Lower leg skin (tissue), 4 donors: Measurements from ENCODE around the gene KRTAP9-6. TPM values are rescaled to one million over a fixed set of nuclear protein-coding genes. Genes with fewer than 3 reads are reported as not detected.

Source experiments
- DNase-seq, 2 donors: peaks; one replicate each; pipeline ENCODE4 v3.0.0-alpha.2; 2019; ENCODE audit warnings: low spot score in 2 of 2
- H3K4me3 ChIP-seq: fragments of 200-600 bp; sonication (generic); 2 replicates; pipeline ENCODE4 v1.5.1; 2017; ENCODE audit warnings: mild to moderate bottlenecking, low read depth; ENCODE audit not compliant: poor library complexity, severe bottlenecking
- POLR2A ChIP-seq, 2 donors: fragments of 450-650 bp; IDR thresholded peaks; one replicate each; pipeline ENCODE4 v1.6.1; 2016 to 2017; ENCODE audit warnings: antibody characterized with exemption in 2 of 2, mild to moderate bottlenecking in 1 of 2, moderate library complexity in 1 of 2
- WGBS, 2 donors: methylation state at CpG; one replicate each; pipeline ENCODE4 v1.1.5; 2018; 5-methylcytosine and 5-hydroxymethylcytosine counted together
- intact Hi-C: fragments of 100-400 bp; cut with DNase I; formaldehyde crosslinking; loops from one replicate; pipeline ENCODE4 v1.15.0; 2023; ENCODE audit warnings: low total_unique reads
- total RNA-seq, 4 donors: library from RNA; depleted of rRNA; stranded (reverse); fragments of >200 nt; gene quantifications; one replicate each; pipeline ENCODE4 v1.1.0, GENCODE V29; 2016
- TF ChIP-seq, protein P1 (sequence below), 3 donors: fragments of 450-650 bp; IDR thresholded peaks; one replicate each; pipeline ENCODE4 v1.5.1; 2016; ENCODE audit warnings: antibody characterized with exemption in 3 of 3, mild to moderate bottlenecking in 3 of 3, moderate library complexity in 2 of 3

The KRTAP9-6 gene
- total RNA-seq, 4 donors from 2014 or later = 0.38 to 0.62 TPM; not detected in 2

DNA sequence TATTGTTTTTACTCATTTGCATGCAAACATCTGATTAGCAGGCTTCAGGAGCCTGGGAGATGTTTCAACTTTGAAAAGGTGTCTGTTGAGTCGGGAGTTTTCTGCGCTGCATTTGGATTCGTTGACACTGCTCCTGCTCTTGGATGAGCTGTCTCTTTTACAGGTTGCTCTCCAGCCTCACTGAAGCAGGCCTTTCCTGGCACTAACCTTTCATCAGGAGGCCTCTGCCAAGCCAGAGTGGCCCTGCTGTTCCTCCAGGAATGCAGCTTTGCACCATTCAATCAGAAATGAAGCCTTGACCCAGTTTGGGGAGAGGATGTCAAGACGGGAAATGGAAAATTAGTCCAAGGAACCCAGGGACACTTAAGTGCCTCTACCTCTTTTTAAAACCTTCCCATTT lies 37.8 kb downstream of the KRTAP9-6 start:
- 60 to 64% methylated on average over 4 of the region's 4 CpGs for WGBS, 2 donors
- no peak for DNase-seq
- intact Hi-C loops = no loop called here
- TF ChIP-seq POLR2A (IDR thresholded peaks at IDR 0.05) = no peak
- TF ChIP-seq, protein P1, sequence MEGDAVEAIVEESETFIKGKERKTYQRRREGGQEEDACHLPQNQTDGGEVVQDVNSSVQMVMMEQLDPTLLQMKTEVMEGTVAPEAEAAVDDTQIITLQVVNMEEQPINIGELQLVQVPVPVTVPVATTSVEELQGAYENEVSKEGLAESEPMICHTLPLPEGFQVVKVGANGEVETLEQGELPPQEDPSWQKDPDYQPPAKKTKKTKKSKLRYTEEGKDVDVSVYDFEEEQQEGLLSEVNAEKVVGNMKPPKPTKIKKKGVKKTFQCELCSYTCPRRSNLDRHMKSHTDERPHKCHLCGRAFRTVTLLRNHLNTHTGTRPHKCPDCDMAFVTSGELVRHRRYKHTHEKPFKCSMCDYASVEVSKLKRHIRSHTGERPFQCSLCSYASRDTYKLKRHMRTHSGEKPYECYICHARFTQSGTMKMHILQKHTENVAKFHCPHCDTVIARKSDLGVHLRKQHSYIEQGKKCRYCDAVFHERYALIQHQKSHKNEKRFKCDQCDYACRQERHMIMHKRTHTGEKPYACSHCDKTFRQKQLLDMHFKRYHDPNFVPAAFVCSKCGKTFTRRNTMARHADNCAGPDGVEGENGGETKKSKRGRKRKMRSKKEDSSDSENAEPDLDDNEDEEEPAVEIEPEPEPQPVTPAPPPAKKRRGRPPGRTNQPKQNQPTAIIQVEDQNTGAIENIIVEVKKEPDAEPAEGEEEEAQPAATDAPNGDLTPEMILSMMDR (IDR thresholded peaks at IDR 0.05) = no peak
- no peak overlapping the region for H3K4me3 ChIP-seq

DNA sequence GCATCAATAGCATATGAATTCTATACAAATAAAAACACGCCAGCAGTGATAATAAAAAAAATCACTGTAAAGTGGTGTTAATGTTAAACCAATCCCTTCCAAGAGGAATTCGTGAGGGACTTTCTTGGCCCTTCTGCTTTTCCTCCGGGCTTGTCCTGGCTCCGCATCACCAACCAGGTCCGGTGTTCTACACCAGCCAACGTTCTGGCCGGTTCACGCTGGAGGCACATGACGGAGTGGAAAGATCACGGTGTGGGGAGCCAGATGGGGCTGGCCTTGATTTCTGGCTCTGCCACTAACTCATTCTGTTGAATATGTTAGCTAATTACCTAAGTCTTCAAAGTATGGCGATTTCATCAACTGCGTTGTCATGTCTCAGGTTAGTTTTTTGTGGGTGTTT lies 38.9 kb downstream of the KRTAP9-6 start:
- intact Hi-C loops = no loop called here
- 70 to 72% methylated on average over 12 of the region's 12 CpGs for WGBS, 2 donors
- TF ChIP-seq, protein P1 (IDR thresholded peaks at IDR 0.05) = no peak
- no peak for DNase-seq
- H3K4me3 ChIP-seq = no peak overlapping the region

DNA sequence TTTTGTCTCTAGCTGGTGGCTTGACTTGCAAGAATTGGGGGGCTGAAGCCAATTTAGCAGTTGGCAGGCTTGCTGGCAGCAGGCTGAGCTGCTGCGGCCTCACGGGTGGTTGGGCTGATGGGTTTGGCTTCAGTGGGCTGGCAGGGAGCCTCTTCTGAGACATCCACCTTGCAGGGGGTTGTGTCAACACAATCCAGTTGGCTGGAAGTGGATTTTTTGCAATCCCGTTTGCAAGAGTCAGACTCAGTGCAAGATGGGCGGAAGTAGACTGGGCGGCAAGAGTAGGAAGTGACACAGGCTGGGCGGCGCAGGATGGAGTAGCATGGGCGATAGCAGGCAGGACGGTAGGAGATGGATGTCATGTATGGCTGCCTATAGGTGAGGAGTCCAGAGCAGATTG lies 42.5 kb downstream of the KRTAP9-6 start:
- H3K4me3 ChIP-seq = no peak overlapping the region
- DNase-seq = no peak
- TF ChIP-seq, protein P1 (IDR thresholded peaks at IDR 0.05) = no peak
- no peak for TF ChIP-seq POLR2A (IDR thresholded peaks at IDR 0.05)
- 61 to 70% methylated on average over 9 of the region's 9 CpGs for WGBS, 2 donors
- intact Hi-C loops = no loop called here

DNA sequence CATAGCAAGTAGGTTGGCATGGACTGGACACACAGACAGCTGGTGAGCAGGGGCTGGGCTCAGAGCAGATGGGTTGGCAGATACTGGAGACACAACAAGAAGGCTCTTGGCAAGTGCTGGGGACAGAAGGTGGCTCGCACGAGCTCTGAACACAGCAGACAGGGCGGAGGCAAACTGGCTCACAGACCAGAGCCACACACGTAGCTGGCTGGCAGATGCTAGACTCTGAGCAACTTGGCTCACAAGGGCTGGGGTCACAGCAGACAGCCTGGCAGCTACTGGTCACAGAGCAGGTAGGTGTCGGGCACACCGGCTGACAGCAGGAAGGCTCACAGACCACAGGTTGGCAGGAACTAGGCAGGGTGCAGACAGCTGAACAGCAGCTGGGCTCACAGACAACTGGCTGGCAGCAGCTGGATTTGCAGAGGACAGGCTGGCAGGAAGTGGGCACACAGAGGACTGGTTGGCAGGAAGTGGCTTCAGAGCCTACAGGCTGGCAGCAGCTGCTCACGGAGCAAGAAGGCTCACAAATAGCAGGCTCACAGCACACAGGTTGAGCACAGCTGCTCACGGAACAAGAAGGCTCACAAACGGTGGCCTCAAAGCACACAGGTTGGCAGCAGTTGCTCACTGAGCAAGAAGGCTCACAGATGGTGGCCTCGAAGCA lies 43.2 kb downstream of the KRTAP9-6 start:
- WGBS, 2 donors = 11 to 16% methylated on average over 9 to 10 of the region's 10 CpGs
- TF ChIP-seq, protein P1 (IDR thresholded peaks at IDR 0.05) = no peak
- no peak for TF ChIP-seq POLR2A (IDR thresholded peaks at IDR 0.05)
- H3K4me3 ChIP-seq = no peak overlapping the region
- intact Hi-C loops = no loop called here
- DNase-seq = no peak

DNA sequence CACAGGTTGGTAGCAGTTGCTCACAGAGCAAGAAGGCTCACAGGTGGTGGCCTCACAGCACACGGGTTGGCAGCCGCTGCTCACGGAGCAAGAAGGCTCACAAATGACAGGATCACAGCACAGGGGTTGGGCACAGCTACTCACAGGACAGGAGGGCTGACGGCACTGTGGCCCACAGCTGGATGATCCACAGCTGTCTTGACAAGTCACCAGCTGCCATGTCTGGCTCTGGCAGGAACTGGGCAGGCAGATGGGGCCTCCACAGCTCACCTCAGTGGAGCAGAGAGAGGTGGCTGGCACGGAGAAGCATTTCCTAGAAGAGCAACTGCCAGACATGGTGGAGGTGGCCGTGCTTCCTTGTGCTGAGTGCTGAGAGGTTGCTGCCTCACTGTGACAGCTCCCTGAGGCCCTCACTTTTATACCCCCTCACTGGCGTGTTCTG lies 43.8 kb downstream of the KRTAP9-6 start, which contains the start of gene KRTAP16-1:
KRTAP16-1 (minus strand) TSS at position 392 of the 442 bp plus-strand sequence; CDS start at position 336, 56 bp downstream.
- no peak within 1 kb of the TSS for H3K4me3 ChIP-seq
- WGBS, 2 donors = 46 to 50% methylated on average over 6 to 7 of the region's 7 CpGs
- TF ChIP-seq, protein P1 (IDR thresholded peaks at IDR 0.05) = no peak
- no peak for TF ChIP-seq POLR2A (IDR thresholded peaks at IDR 0.05)
- DNase-seq = peak in 1 of 2 donors; percentile 83
- intact Hi-C loops = no loop called here

DNA sequence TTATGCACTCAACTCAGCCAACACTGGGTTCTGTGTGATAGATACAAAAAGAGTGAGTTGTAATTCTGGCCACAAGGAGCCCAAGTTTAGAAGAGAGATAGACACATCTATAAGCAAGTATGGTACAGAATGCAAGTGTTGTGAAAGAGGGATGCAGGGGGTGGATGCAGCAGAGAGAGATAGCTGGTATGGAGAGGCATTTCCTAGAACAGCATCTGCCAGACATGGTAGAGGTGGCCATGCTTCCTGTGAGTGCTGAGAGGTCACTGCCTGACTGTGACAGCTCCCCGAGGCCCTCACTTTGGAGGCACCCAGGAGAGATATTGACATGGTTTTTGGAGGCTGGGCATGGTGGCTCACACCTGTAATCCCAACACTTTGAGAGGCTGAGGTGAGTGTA lies 45.9 kb downstream of the KRTAP9-6 start:
- TF ChIP-seq, protein P1 (IDR thresholded peaks at IDR 0.05) = no peak
- TF ChIP-seq POLR2A (IDR thresholded peaks at IDR 0.05) = no peak
- no peak overlapping the region for H3K4me3 ChIP-seq
- intact Hi-C loops = no loop called here
- DNase-seq = peak in 1 of 2 donors; percentile 54
- 85 to 100% methylated on average over 1 of the region's 1 CpG for WGBS, 2 donors
